Astrocyte (in vitro differentiated cells and primary cell): Measurements from ENCODE around the gene IL15.

Experiments
- EZH2 ChIP-seq: IDR thresholded peaks from 2 replicates; pipeline ENCODE4 v1.6.1; 2012; ENCODE audit warnings: mild to moderate bottlenecking, low read length, inconsistent platforms; ENCODE audit not compliant: insufficient read depth
- TF ChIP-seq, protein P1 (sequence below): IDR thresholded peaks from 2 replicates; pipeline ENCODE4 v1.5.1; 2011; ENCODE audit warnings: low read depth, mild to moderate bottlenecking, inconsistent platforms, low read length, moderate library complexity; ENCODE audit not compliant: insufficient read depth

GRCh38 chr4:141652161-141652778, 15.9 kb downstream of the IL15 start:
- TF ChIP-seq, protein P1, sequence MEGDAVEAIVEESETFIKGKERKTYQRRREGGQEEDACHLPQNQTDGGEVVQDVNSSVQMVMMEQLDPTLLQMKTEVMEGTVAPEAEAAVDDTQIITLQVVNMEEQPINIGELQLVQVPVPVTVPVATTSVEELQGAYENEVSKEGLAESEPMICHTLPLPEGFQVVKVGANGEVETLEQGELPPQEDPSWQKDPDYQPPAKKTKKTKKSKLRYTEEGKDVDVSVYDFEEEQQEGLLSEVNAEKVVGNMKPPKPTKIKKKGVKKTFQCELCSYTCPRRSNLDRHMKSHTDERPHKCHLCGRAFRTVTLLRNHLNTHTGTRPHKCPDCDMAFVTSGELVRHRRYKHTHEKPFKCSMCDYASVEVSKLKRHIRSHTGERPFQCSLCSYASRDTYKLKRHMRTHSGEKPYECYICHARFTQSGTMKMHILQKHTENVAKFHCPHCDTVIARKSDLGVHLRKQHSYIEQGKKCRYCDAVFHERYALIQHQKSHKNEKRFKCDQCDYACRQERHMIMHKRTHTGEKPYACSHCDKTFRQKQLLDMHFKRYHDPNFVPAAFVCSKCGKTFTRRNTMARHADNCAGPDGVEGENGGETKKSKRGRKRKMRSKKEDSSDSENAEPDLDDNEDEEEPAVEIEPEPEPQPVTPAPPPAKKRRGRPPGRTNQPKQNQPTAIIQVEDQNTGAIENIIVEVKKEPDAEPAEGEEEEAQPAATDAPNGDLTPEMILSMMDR: no peak
- no peak for TF ChIP-seq EZH2
